Glutamatergic neuron (in vitro differentiated cells): ENCODE measurements around the gene ARHGAP10. TPM values are rescaled to one million over a fixed set of nuclear protein-coding genes. Genes with fewer than 3 reads are reported as not detected.
A peak's percentile ranks its signal among the peaks of the same experiment; 100 is the strongest.

Experiments used
- DNase-seq: peaks from one replicate; pipeline ENCODE4 v3.0.0; 2022
- H3K27ac Mint-ChIP-seq: one replicate; pipeline ENCODE4 v1.8.0; 2020; ENCODE audit warnings: mild to moderate bottlenecking, mixed read lengths, inconsistent platforms; ENCODE audit not compliant: unreplicated experiment
- H3K27me3 Mint-ChIP-seq: one replicate; pipeline ENCODE4 v1.8.0; 2020; ENCODE audit warnings: mild to moderate bottlenecking, moderate library complexity, mixed read lengths, inconsistent platforms; ENCODE audit not compliant: unreplicated experiment
- H3K36me3 Mint-ChIP-seq: one replicate; pipeline ENCODE4 v1.8.0; 2020; ENCODE audit warnings: mild to moderate bottlenecking, mixed read lengths, inconsistent platforms; ENCODE audit not compliant: unreplicated experiment
- H3K4me1 Mint-ChIP-seq: one replicate; pipeline ENCODE4 v1.8.0; 2020; ENCODE audit warnings: mild to moderate bottlenecking, low read depth, mixed read lengths, inconsistent platforms; ENCODE audit not compliant: unreplicated experiment
- H3K4me3 Mint-ChIP-seq: one replicate; pipeline ENCODE4 v1.8.0; 2020; ENCODE audit warnings: mild to moderate bottlenecking, mixed read lengths, inconsistent platforms; ENCODE audit not compliant: unreplicated experiment
- H3K9me3 Mint-ChIP-seq: one replicate; pipeline ENCODE4 v1.8.0; 2020; ENCODE audit warnings: mild to moderate bottlenecking, moderate library complexity, mixed read lengths, inconsistent platforms; ENCODE audit not compliant: unreplicated experiment
- CTCF ChIP-seq: fragments of 200-600 bp; sonication (generic); IDR thresholded peaks from one replicate; pipeline ENCODE4 v1.5.0; 2021; ENCODE audit not compliant: partially characterized antibody, unreplicated experiment
- total RNA-seq: library from RNA; stranded (reverse); fragmentation: NEBNext Ultra II Directional; extraction: Animal tissue kit (Norgen Biotek cat#: 25700); gene quantifications from one replicate; pipeline ENCODE4 v1.2.1, GENCODE V29; 2021; ENCODE audit not compliant: unreplicated experiment

The ARHGAP10 gene
- total RNA-seq, 1 donor from 2014 or later: 19.7 TPM

- H3K27me3 Mint-ChIP-seq: peaks cover 2% of the 10 kb centered on the region
- DNase-seq: peak; percentile 93
- TF ChIP-seq CTCF: peak; percentile 99
- peaks cover 13% of the 10 kb centered on the region for H3K4me1 Mint-ChIP-seq
- peak overlapping the region; percentile 14 for H3K27ac Mint-ChIP-seq
- H3K4me3 Mint-ChIP-seq: no peak overlapping the region
- H3K36me3 Mint-ChIP-seq: no peaks in the 10 kb centered on the region
- no peaks in the 10 kb centered on the region for H3K9me3 Mint-ChIP-seq
These were observed 134.8 kb downstream of the ARHGAP10 start for GRCh38 chr4:147866532-147867271.

- Mint-ChIP-seq H3K4me3 (no peak overlapping the region), H3K4me1 (no peaks in the 10 kb centered on the region), H3K9me3 (no peaks in the 10 kb centered on the region), H3K27ac (no peak overlapping the region), H3K36me3 (no peaks in the 10 kb centered on the region), H3K27me3 (peaks cover under 1% of the 10 kb centered on the region)
- no peak for TF ChIP-seq CTCF
- no peak for DNase-seq
These were observed 142.2 kb downstream of the ARHGAP10 start for GRCh38 chr4:147874109-147874508.

GRCh38 chr4:147877308-147877771, 145.5 kb downstream of the ARHGAP10 start:
- Mint-ChIP-seq H3K4me3 (no peak overlapping the region), H3K27ac (no peak overlapping the region), H3K27me3 (no peaks in the 10 kb centered on the region), H3K36me3 (no peaks in the 10 kb centered on the region), H3K4me1 (no peaks in the 10 kb centered on the region), H3K9me3 (no peaks in the 10 kb centered on the region)
- no peak for DNase-seq
- no peak for TF ChIP-seq CTCF

GRCh38 chr4:147879676-147880075, 147.8 kb downstream of the ARHGAP10 start:
- peaks cover 3% of the 10 kb centered on the region for H3K9me3 Mint-ChIP-seq
- no peaks in the 10 kb centered on the region for H3K4me1 Mint-ChIP-seq
- H3K36me3 Mint-ChIP-seq: peaks cover 8% of the 10 kb centered on the region
- no peaks in the 10 kb centered on the region for H3K27me3 Mint-ChIP-seq
- no peak for TF ChIP-seq CTCF
- H3K4me3 Mint-ChIP-seq: no peak overlapping the region
- no peak overlapping the region for H3K27ac Mint-ChIP-seq
- DNase-seq: no peak

GRCh38 chr4:147880511-147880910, 148.6 kb downstream of the ARHGAP10 start:
- H3K9me3 Mint-ChIP-seq: peaks cover 5% of the 10 kb centered on the region
- no peak for TF ChIP-seq CTCF
- no peak overlapping the region for H3K4me3 Mint-ChIP-seq
- no peaks in the 10 kb centered on the region for H3K27me3 Mint-ChIP-seq
- H3K4me1 Mint-ChIP-seq: no peaks in the 10 kb centered on the region
- DNase-seq: no peak
- H3K27ac Mint-ChIP-seq: no peak overlapping the region
- H3K36me3 Mint-ChIP-seq: peaks cover 16% of the 10 kb centered on the region
